GM23338 (cell line): Measurements from ENCODE around the gene ACSF3. TPM values are rescaled to one million over a fixed set of nuclear protein-coding genes. Genes with fewer than 3 reads are reported as not detected.

Experiments used
- ATAC-seq: fragments of 200-7000 bp; cut with Tn5 transposase; 3 replicates; pipeline ENCODE4 v1.9.1; 2020
- DNase-seq: peaks from one replicate; pipeline ENCODE4 v3.0.0-alpha.2; 2015; ENCODE audit warnings: low spot score
- H2AFZ ChIP-seq: fragments of 200-600 bp; sonication (generic); 2 replicates; pipeline ENCODE4 v1.8.0; 2016; ENCODE audit warnings: antibody characterized with exemption, mild to moderate bottlenecking, moderate library complexity
- H3F3A ChIP-seq: fragments of 200-600 bp; sonication (generic); replicated peaks from 2 replicates; pipeline ENCODE4 v1.8.0; 2017; ENCODE audit warnings: antibody characterized with exemption, mixed run types, low read depth
- H3K27ac ChIP-seq: fragments of 200-600 bp; sonication (generic); 2 replicates; pipeline ENCODE4 v1.6.1; 2016; ENCODE audit warnings: low read depth
- H3K27me3 ChIP-seq: fragments of 200-600 bp; sonication (generic); 2 replicates; pipeline ENCODE4 v1.8.0; 2016; ENCODE audit warnings: mild to moderate bottlenecking, mixed run types, moderate library complexity; ENCODE audit not compliant: insufficient read depth
- H3K36me3 ChIP-seq: fragments of 200-600 bp; sonication (generic); 2 replicates; pipeline ENCODE4 v1.8.0; 2016; ENCODE audit warnings: mild to moderate bottlenecking; ENCODE audit not compliant: insufficient read depth
- H3K4me1 ChIP-seq: fragments of 200-600 bp; sonication (generic); 2 replicates; pipeline ENCODE4 v1.8.0; 2016; ENCODE audit warnings: mild to moderate bottlenecking, moderate library complexity; ENCODE audit not compliant: insufficient read depth
- H3K4me2 ChIP-seq: fragments of 200-600 bp; sonication (generic); 2 replicates; pipeline ENCODE4 v1.7.1; 2017; ENCODE audit warnings: mixed run types
- H3K4me3 ChIP-seq: fragments of 200-600 bp; sonication (generic); 2 replicates; pipeline ENCODE4 v1.6.1; 2016; ENCODE audit warnings: mixed run types
- H3K79me2 ChIP-seq: fragments of 200-600 bp; sonication (generic); replicated peaks from 2 replicates; pipeline ENCODE4 v1.8.0; 2017; ENCODE audit warnings: mild to moderate bottlenecking; ENCODE audit not compliant: insufficient read depth
- H3K9me2 ChIP-seq: fragments of 200-600 bp; sonication (generic); 2 replicates; pipeline ENCODE4 v1.8.0; 2017; ENCODE audit not compliant: insufficient read depth
- H4K20me1 ChIP-seq: fragments of 200-600 bp; sonication (generic); replicated peaks from 2 replicates; pipeline ENCODE4 v1.8.0; 2017; ENCODE audit warnings: mild to moderate bottlenecking; ENCODE audit not compliant: insufficient read depth
- H3K27ac Mint-ChIP-seq: 2 replicates; pipeline ENCODE4 v1.8.0; 2020; ENCODE audit warnings: inconsistent platforms, mild to moderate bottlenecking, moderate library complexity, mixed read lengths
- H3K27me3 Mint-ChIP-seq: 3 replicates; pipeline ENCODE4 v1.8.0; 2022; ENCODE audit warnings: low read depth, mild to moderate bottlenecking, moderate library complexity, mixed read lengths, inconsistent platforms; ENCODE audit not compliant: insufficient read depth, poor library complexity
- H3K36me3 Mint-ChIP-seq: 3 replicates; pipeline ENCODE4 v1.8.0; 2021; ENCODE audit warnings: low read depth, mild to moderate bottlenecking, inconsistent platforms, moderate library complexity, mixed read lengths
- H3K4me1 Mint-ChIP-seq: 3 replicates; pipeline ENCODE4 v1.8.0; 2020; ENCODE audit warnings: mild to moderate bottlenecking, inconsistent platforms, mixed read lengths
- H3K4me3 Mint-ChIP-seq: 3 replicates; pipeline ENCODE4 v1.8.0; 2021; ENCODE audit warnings: moderate library complexity, mild to moderate bottlenecking, inconsistent platforms, mixed read lengths
- H3K9me3 Mint-ChIP-seq: 3 replicates; pipeline ENCODE4 v1.8.0; 2020; ENCODE audit warnings: moderate library complexity, mild to moderate bottlenecking, inconsistent platforms, mixed read lengths
- CREB1 ChIP-seq: fragments of 250-450 bp; sonication (Bioruptor Pico); IDR thresholded peaks from 2 replicates; pipeline ENCODE4 v1.5.0; 2020; ENCODE audit warnings: low read depth, mild to moderate bottlenecking, moderate library complexity
- EZH2 ChIP-seq: fragments of 200-600 bp; sonication (generic); IDR thresholded peaks from one replicate; pipeline ENCODE4 v1.8.0; 2017; ENCODE audit warnings: antibody characterized with exemption, mild to moderate bottlenecking, low read depth; ENCODE audit not compliant: unreplicated experiment
- JUNB ChIP-seq: IDR thresholded peaks from one replicate; pipeline ENCODE4 v1.6.1; 2016; ENCODE audit warnings: antibody characterized with exemption; ENCODE audit not compliant: unreplicated experiment
- NANOG ChIP-seq: IDR thresholded peaks from 2 replicates; pipeline ENCODE4 v1.6.1; 2016; ENCODE audit warnings: antibody characterized with exemption, borderline replicate concordance
- POLR2AphosphoS5 ChIP-seq: IDR thresholded peaks from 2 replicates; pipeline ENCODE4 v1.6.1; 2016; ENCODE audit warnings: antibody characterized with exemption, low read depth
- STAT1 ChIP-seq: IDR thresholded peaks from one replicate; pipeline ENCODE4 v1.6.1; 2016; ENCODE audit warnings: antibody characterized with exemption; ENCODE audit not compliant: unreplicated experiment
- ZNF114 ChIP-seq: fragments of 250-450 bp; sonication (Bioruptor Pico); IDR thresholded peaks from 2 replicates; pipeline ENCODE4 v1.5.0; 2020; ENCODE audit warnings: mild to moderate bottlenecking, moderate library complexity
- polyA plus RNA-seq: library from polyadenylated mRNA; unstranded; fragments of >200 nt; fragmentation: Nextera tagmentation; extraction: Ambion mirVana; gene quantifications from 2 replicates; pipeline ENCODE4 v1.2.1, GENCODE V29; 2016
- total RNA-seq: library from RNA; depleted of rRNA; stranded (reverse); fragments of >200 nt; shearing (Covaris generic); gene quantifications from 2 replicates; pipeline ENCODE4 v1.2.3, GENCODE V29; 2014
- TF ChIP-seq, protein P1 (sequence below): IDR thresholded peaks from 2 replicates; pipeline ENCODE4 v1.6.1; 2016; ENCODE audit warnings: antibody characterized with exemption
- TF ChIP-seq, protein P2 (sequence below): IDR thresholded peaks from one replicate; pipeline ENCODE4 v1.6.1; 2018; ENCODE audit warnings: antibody characterized with exemption; ENCODE audit not compliant: unreplicated experiment
- TF ChIP-seq, protein P3 (sequence below), 2 experiments: fragments of 200-600 bp in 1 of 2; sonication (generic) in 1 of 2; conservative IDR thresholded peaks; 2 replicates each; pipeline versions ENCODE4 v1.5.1 to v1.6.1; 2016 to 2017; ENCODE audit warnings: antibody characterized with exemption in 2 of 2, low read depth in 2 of 2, mild to moderate bottlenecking in 2 of 2, moderate library complexity in 1 of 2

Gene ACSF3
- total and polyA plus RNA-seq, 2 experiments from 2014 or later: 12.8 to 23.1 TPM

DNA sequence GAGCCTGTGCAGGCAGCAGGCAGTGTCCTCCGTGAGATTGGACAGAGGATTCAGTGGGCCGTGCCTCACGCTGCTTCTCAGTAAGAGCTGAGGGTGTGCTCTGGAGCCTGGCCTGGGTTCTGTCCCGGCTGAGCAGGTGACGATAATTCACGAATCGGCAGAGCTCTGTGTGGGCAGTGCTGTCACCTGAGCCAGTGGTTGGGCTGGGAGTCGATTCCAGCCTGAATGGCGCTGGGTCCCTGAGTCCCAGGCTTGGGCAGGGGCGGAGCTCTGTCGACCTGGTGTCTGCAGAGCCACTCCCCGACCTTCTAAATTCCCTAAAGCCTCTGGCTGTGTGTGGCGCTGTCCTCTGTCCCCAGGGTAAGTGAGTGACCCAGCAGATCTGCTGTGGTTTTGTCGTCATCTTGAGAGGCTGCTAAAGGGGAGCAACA, 8.4 kb downstream of the ACSF3 start:
- peaks cover 14% of the 10 kb centered on the region for H3K4me1 Mint-ChIP-seq
- no peak overlapping the region for H3K27ac Mint-ChIP-seq
- Histone ChIP-seq H3K4me3 (no peak overlapping the region), H2AFZ (no peak overlapping the region), H3K9me2 (no peaks in the 10 kb centered on the region), H3F3A (no peaks in the 10 kb centered on the region), H3K27me3 (no peaks in the 10 kb centered on the region), H3K36me3 (no peaks in the 10 kb centered on the region), H3K79me2 (peaks cover 31% of the 10 kb centered on the region), H3K4me2 (no peak overlapping the region), H4K20me1 (no peaks in the 10 kb centered on the region; the same call in 1 of the 2 replicates), H3K27ac (no peak overlapping the region), H3K4me1 (no peaks in the 10 kb centered on the region)
- H3K27me3 Mint-ChIP-seq: peaks cover 10% of the 10 kb centered on the region
- no peak for DNase-seq
- H3K4me3 Mint-ChIP-seq: no peak overlapping the region
- TF ChIP-seq, protein P1, sequence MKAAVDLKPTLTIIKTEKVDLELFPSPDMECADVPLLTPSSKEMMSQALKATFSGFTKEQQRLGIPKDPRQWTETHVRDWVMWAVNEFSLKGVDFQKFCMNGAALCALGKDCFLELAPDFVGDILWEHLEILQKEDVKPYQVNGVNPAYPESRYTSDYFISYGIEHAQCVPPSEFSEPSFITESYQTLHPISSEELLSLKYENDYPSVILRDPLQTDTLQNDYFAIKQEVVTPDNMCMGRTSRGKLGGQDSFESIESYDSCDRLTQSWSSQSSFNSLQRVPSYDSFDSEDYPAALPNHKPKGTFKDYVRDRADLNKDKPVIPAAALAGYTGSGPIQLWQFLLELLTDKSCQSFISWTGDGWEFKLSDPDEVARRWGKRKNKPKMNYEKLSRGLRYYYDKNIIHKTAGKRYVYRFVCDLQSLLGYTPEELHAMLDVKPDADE: no peak
- no peak for TF ChIP-seq POLR2AphosphoS5
- TF ChIP-seq CREB1: no peak
- TF ChIP-seq, protein P2, sequence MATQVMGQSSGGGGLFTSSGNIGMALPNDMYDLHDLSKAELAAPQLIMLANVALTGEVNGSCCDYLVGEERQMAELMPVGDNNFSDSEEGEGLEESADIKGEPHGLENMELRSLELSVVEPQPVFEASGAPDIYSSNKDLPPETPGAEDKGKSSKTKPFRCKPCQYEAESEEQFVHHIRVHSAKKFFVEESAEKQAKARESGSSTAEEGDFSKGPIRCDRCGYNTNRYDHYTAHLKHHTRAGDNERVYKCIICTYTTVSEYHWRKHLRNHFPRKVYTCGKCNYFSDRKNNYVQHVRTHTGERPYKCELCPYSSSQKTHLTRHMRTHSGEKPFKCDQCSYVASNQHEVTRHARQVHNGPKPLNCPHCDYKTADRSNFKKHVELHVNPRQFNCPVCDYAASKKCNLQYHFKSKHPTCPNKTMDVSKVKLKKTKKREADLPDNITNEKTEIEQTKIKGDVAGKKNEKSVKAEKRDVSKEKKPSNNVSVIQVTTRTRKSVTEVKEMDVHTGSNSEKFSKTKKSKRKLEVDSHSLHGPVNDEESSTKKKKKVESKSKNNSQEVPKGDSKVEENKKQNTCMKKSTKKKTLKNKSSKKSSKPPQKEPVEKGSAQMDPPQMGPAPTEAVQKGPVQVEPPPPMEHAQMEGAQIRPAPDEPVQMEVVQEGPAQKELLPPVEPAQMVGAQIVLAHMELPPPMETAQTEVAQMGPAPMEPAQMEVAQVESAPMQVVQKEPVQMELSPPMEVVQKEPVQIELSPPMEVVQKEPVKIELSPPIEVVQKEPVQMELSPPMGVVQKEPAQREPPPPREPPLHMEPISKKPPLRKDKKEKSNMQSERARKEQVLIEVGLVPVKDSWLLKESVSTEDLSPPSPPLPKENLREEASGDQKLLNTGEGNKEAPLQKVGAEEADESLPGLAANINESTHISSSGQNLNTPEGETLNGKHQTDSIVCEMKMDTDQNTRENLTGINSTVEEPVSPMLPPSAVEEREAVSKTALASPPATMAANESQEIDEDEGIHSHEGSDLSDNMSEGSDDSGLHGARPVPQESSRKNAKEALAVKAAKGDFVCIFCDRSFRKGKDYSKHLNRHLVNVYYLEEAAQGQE: no peak
- TF ChIP-seq, protein P3, sequence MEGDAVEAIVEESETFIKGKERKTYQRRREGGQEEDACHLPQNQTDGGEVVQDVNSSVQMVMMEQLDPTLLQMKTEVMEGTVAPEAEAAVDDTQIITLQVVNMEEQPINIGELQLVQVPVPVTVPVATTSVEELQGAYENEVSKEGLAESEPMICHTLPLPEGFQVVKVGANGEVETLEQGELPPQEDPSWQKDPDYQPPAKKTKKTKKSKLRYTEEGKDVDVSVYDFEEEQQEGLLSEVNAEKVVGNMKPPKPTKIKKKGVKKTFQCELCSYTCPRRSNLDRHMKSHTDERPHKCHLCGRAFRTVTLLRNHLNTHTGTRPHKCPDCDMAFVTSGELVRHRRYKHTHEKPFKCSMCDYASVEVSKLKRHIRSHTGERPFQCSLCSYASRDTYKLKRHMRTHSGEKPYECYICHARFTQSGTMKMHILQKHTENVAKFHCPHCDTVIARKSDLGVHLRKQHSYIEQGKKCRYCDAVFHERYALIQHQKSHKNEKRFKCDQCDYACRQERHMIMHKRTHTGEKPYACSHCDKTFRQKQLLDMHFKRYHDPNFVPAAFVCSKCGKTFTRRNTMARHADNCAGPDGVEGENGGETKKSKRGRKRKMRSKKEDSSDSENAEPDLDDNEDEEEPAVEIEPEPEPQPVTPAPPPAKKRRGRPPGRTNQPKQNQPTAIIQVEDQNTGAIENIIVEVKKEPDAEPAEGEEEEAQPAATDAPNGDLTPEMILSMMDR (conservative IDR thresholded peaks at IDR 0.05; ENCODE audit: low read depth in 2 of 2): no peak
- TF ChIP-seq EZH2: no peak
- no peak for TF ChIP-seq STAT1
- TF ChIP-seq ZNF114 (CRISPR knock-in tag): no peak
- no peak for TF ChIP-seq NANOG
- TF ChIP-seq JUNB: no peak
- H3K36me3 Mint-ChIP-seq: peaks cover 38% of the 10 kb centered on the region
- H3K9me3 Mint-ChIP-seq: no peaks in the 10 kb centered on the region
- no peak for ATAC-seq
